CD4-positive, alpha-beta T cell (primary cell): Measurements from ENCODE around the gene PLLP. TPM values are rescaled to one million over a fixed set of nuclear protein-coding genes. Genes with fewer than 3 reads are reported as not detected.

Experiments used
- ATAC-seq: fragments of 200-7000 bp; cut with Tn5 transposase; one replicate; pipeline ENCODE4 v1.10.0; 2022; ENCODE audit warnings: mild to moderate bottlenecking; ENCODE audit not compliant: poor library complexity
- CTCF ChIA-PET: fragments of 350-600 bp; sonication (Branson Sonifier 250); formaldehyde crosslinking; loops from one replicate; lab custom pipeline; 2021; ENCODE audit warnings: antibody characterized with exemption, inconsistent platforms; lab: Charles Lee
- POLR2A ChIA-PET: fragments of 350-600 bp; sonication (Branson Sonifier 250); formaldehyde crosslinking; loops from one replicate; lab custom pipeline; 2021; ENCODE audit warnings: antibody characterized with exemption, inconsistent platforms; lab: Charles Lee
- DNase-seq, 14 experiments: peaks; one replicate each; pipeline ENCODE4 v3.0.0-alpha.2; 2013 to 2020; ENCODE audit warnings: mixed read lengths in 2 of 14
- H3K27ac ChIP-seq, 2 donors: one replicate each; pipeline versions ENCODE4 v1.5.1 to v1.7.0; 2013; ENCODE audit warnings: low read length in 2 of 2, low read depth in 1 of 2, mild to moderate bottlenecking in 1 of 2
- H3K27me3 ChIP-seq, 2 experiments: 1 replicate in 1 of 2; 2 replicates in 1 of 2; pipeline versions ENCODE4 v1.6.1 to v1.7.0; 2013; ENCODE audit warnings: low read length in 2 of 2, control low read depth in 1 of 2, mild to moderate bottlenecking in 1 of 2, moderate library complexity in 1 of 2; ENCODE audit not compliant: insufficient read depth in 2 of 2, control insufficient read depth in 1 of 2
- H3K36me3 ChIP-seq: one replicate; pipeline ENCODE4 v1.6.1; 2013; ENCODE audit warnings: low read length, control low read depth; ENCODE audit not compliant: insufficient read depth
- H3K4me1 ChIP-seq: one replicate; pipeline ENCODE4 v1.6.1; 2013; ENCODE audit warnings: low read length, control low read depth; ENCODE audit not compliant: insufficient read depth
- H3K4me3 ChIP-seq: one replicate; pipeline ENCODE4 v1.5.1; 2013; ENCODE audit warnings: mild to moderate bottlenecking, low read length, moderate library complexity
- H3K9me3 ChIP-seq, 2 experiments: 1 replicate in 1 of 2; 2 replicates in 1 of 2; pipeline versions ENCODE4 v1.6.1 to v1.7.0; 2013; ENCODE audit warnings: low read length in 2 of 2, mild to moderate bottlenecking in 2 of 2, control low read depth in 1 of 2, moderate library complexity in 1 of 2; ENCODE audit not compliant: control insufficient read depth in 1 of 2, insufficient read depth in 1 of 2
- H3K27ac Mint-ChIP-seq: one replicate; pipeline ENCODE4 v1.8.0; 2020; ENCODE audit warnings: mixed read lengths
- H3K27me3 Mint-ChIP-seq: one replicate; pipeline ENCODE4 v1.8.0; 2021; ENCODE audit warnings: mixed read lengths
- H3K36me3 Mint-ChIP-seq: one replicate; pipeline ENCODE4 v1.8.0; 2021; ENCODE audit warnings: low read depth, mixed read lengths
- H3K4me1 Mint-ChIP-seq: one replicate; pipeline ENCODE4 v1.8.0; 2021; ENCODE audit warnings: low read depth, mixed read lengths
- H3K4me3 Mint-ChIP-seq: one replicate; pipeline ENCODE4 v1.8.0; 2020; ENCODE audit warnings: mild to moderate bottlenecking, mixed read lengths
- H3K9me3 Mint-ChIP-seq: one replicate; pipeline ENCODE4 v1.8.0; 2020; ENCODE audit warnings: mixed read lengths
- intact Hi-C, 2 experiments: fragments of 100-400 bp; cut with DNase I in 1 of 2; cut with micrococcal nuclease in 1 of 2; formaldehyde crosslinking; loops; one replicate each; pipeline versions ENCODE4 v1.15.1 to v1.9.0; 2023 to 2025; cut with DNase I, micrococcal nuclease
- total RNA-seq, 174 experiments: library from RNA in 2 of 174; stranded (reverse) in 2 of 174; gene quantifications; one replicate each; pipeline ENCODE4 v1.2.3 and lab custom pipeline; 2021 to 2026
- TF ChIP-seq, protein P1 (sequence below): fragments of 200-600 bp; IDR thresholded peaks from one replicate; pipeline ENCODE4 v1.8.0; 2022; ENCODE audit warnings: antibody characterized with exemption, mild to moderate bottlenecking

Gene PLLP
- total RNA-seq, 2 experiments from 2014 or later: 1.8 to 2.5 TPM

GRCh38 chr16:57310801-57311200 is 26.3 kb upstream of the PLLP start:
- no peak overlapping the region for H3K4me3 ChIP-seq
- H3K36me3 ChIP-seq: no peaks in the 10 kb centered on the region
- POLR2A ChIA-PET: no interaction called here
- ATAC-seq (no peak), DNase-seq (no peak)
- intact Hi-C loops: no loop called here
- CTCF ChIA-PET: no interaction called here
- H3K27ac Mint-ChIP-seq: no peak overlapping the region
- peaks cover 14% of the 10 kb centered on the region for H3K4me1 Mint-ChIP-seq
- TF ChIP-seq, protein P1, sequence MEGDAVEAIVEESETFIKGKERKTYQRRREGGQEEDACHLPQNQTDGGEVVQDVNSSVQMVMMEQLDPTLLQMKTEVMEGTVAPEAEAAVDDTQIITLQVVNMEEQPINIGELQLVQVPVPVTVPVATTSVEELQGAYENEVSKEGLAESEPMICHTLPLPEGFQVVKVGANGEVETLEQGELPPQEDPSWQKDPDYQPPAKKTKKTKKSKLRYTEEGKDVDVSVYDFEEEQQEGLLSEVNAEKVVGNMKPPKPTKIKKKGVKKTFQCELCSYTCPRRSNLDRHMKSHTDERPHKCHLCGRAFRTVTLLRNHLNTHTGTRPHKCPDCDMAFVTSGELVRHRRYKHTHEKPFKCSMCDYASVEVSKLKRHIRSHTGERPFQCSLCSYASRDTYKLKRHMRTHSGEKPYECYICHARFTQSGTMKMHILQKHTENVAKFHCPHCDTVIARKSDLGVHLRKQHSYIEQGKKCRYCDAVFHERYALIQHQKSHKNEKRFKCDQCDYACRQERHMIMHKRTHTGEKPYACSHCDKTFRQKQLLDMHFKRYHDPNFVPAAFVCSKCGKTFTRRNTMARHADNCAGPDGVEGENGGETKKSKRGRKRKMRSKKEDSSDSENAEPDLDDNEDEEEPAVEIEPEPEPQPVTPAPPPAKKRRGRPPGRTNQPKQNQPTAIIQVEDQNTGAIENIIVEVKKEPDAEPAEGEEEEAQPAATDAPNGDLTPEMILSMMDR: no peak
- H3K27me3 ChIP-seq: no peaks in the 10 kb centered on the region
- H3K4me1 ChIP-seq: peaks cover 14% of the 10 kb centered on the region
- H3K36me3 Mint-ChIP-seq: no peaks in the 10 kb centered on the region
- H3K9me3 Mint-ChIP-seq: no peaks in the 10 kb centered on the region
- H3K27ac ChIP-seq: no peak overlapping the region
- H3K9me3 ChIP-seq: no peaks in the 10 kb centered on the region
- no peak overlapping the region for H3K4me3 Mint-ChIP-seq
- peaks cover 5% of the 10 kb centered on the region for H3K27me3 Mint-ChIP-seq

- peaks cover 23% of the 10 kb centered on the region for H3K4me1 ChIP-seq
- intact Hi-C loops: no loop called here
- no peaks in the 10 kb centered on the region for H3K27me3 ChIP-seq
- Mint-ChIP-seq H3K27me3 (peaks cover 5% of the 10 kb centered on the region), H3K4me1 (peaks cover 5% of the 10 kb centered on the region), H3K9me3 (no peaks in the 10 kb centered on the region), H3K4me3 (no peak overlapping the region), H3K27ac (no peak overlapping the region), H3K36me3 (no peaks in the 10 kb centered on the region)
- DNase-seq: no peak
- H3K36me3 ChIP-seq: no peaks in the 10 kb centered on the region
- H3K9me3 ChIP-seq: no peaks in the 10 kb centered on the region
- ATAC-seq: no peak
- TF ChIP-seq, protein P1: no peak
- POLR2A ChIA-PET: no interaction called here
- H3K4me3 ChIP-seq: no peak overlapping the region
- H3K27ac ChIP-seq: no peak overlapping the region
- CTCF ChIA-PET: no interaction called here
Observed at GRCh38 chr16:57308041-57308440, 23.6 kb upstream of the PLLP start.

GRCh38 chr16:57307365-57307764 is 22.9 kb upstream of the PLLP start:
- no peak overlapping the region for H3K4me3 ChIP-seq
- ChIA-PET CTCF (no interaction called here), POLR2A (no interaction called here)
- peaks cover 23% of the 10 kb centered on the region for H3K4me1 ChIP-seq
- no peaks in the 10 kb centered on the region for H3K36me3 ChIP-seq
- no peaks in the 10 kb centered on the region for H3K27me3 ChIP-seq
- H3K9me3 ChIP-seq: no peaks in the 10 kb centered on the region
- Mint-ChIP-seq H3K27me3 (peaks cover 5% of the 10 kb centered on the region), H3K27ac (no peak overlapping the region), H3K36me3 (no peaks in the 10 kb centered on the region), H3K4me3 (no peak overlapping the region), H3K9me3 (no peaks in the 10 kb centered on the region), H3K4me1 (peaks cover 5% of the 10 kb centered on the region)
- H3K27ac ChIP-seq: no peak overlapping the region
- TF ChIP-seq, protein P1: no peak
- ATAC-seq: no peak
- intact Hi-C loops: no loop called here
- DNase-seq: no peak
